HL-60 (cell line): Measurements from ENCODE around the gene CACNB3.

Experiments used
- CTCF ChIP-seq: IDR thresholded peaks from one replicate; pipeline ENCODE4 v1.5.1; 2011; ENCODE audit warnings: low read length, control low read depth, inconsistent platforms; ENCODE audit not compliant: insufficient read depth
- GABPA ChIP-seq: IDR thresholded peaks from 2 replicates; pipeline ENCODE4 v1.6.1; 2012; ENCODE audit warnings: low read depth
- POLR2AphosphoS5 ChIP-seq: IDR thresholded peaks from 2 replicates; pipeline ENCODE4 v1.6.1; 2012; ENCODE audit warnings: low read depth

- no peak for TF ChIP-seq CTCF
- TF ChIP-seq GABPA = no peak
- TF ChIP-seq POLR2AphosphoS5 = no peak
These were observed 17.3 kb upstream of the CACNB3 start for GRCh38 chr12:48800971-48801370.
